Measurements from ENCODE around the gene ELFN1. TPM values are rescaled to one million over a fixed set of nuclear protein-coding genes. Genes with fewer than 3 reads are reported as not detected.

The ELFN1 gene
- total and polyA plus RNA-seq, 4 donors, result 7.8 to 28.4 (median 16.3) TPM

DNA sequence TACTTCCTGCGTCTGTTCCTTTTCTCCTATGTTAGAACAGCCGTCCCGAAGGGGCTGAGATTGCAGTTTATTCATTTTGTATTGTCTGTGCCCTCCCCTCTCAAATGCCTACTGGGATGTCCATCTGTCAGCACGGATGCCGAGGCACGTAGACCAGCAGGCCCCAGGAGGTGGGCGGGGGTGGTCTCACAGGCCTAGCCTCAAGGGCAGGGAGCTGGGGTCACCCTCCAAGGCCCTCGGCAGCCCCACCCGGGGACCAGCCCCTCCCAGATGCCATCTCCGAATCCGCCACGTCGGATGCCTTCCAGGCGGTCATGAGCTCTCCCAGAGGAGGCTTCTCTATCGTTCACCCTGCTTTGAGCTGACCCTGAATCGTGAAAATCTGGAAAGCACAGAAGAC lies 59.7 kb downstream of the ELFN1 start:
- Histone ChIP-seq H3K36me3 (ENCODE audit: control insufficient read depth, insufficient read depth, low read length) (peaks cover 66% of the 10 kb centered on the region), H3K27ac (ENCODE audit: low read depth, low read length) (no peak overlapping the region), H3K27me3 (ENCODE audit: control insufficient read depth, insufficient read depth, low read length) (no peaks in the 10 kb centered on the region), H3K9me3 (ENCODE audit: control insufficient read depth, insufficient read depth, low read length) (peaks cover 2% of the 10 kb centered on the region), H3K4me1 (ENCODE audit: control insufficient read depth, insufficient read depth, low read length) (peaks cover 50% of the 10 kb centered on the region), H3K4me3 (ENCODE audit: low read depth, low read length) (no peak overlapping the region)
- WGBS (ENCODE audit: insufficient coverage), result 41% methylated on average over 13 of the region's 16 CpGs
- DNase-seq (ENCODE audit: low read depth in 4 of 6, low spot score in 6 of 6), result no peak

DNA sequence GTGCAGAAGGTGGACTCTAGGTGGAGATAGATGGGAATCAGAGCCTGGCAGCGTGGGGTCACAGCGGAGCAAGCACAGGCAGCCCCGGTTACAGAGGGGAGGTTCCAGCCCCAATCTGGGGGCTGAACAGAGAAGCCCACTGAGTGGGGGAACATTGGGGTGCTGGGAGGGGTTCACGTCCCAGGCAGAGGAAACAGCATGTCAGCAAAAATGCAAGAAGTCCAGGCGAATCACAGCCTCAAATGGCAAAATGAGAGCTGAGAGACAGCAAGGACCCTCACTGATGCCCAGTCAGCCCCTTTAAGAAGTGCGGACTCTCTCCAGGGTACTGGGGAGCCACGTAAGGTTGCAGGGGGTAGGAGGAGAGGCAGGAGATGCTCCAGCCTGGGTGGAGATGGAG lies 62.0 kb downstream of the ELFN1 start:
- Histone ChIP-seq H3K27ac (ENCODE audit: low read depth, low read length) (no peak overlapping the region), H3K4me3 (ENCODE audit: low read depth, low read length) (no peak overlapping the region), H3K9me3 (ENCODE audit: control insufficient read depth, insufficient read depth, low read length) (peaks cover 2% of the 10 kb centered on the region), H3K4me1 (ENCODE audit: control insufficient read depth, insufficient read depth, low read length) (peaks cover 56% of the 10 kb centered on the region), H3K36me3 (ENCODE audit: control insufficient read depth, insufficient read depth, low read length) (peaks cover 70% of the 10 kb centered on the region), H3K27me3 (ENCODE audit: control insufficient read depth, insufficient read depth, low read length) (no peaks in the 10 kb centered on the region)
- WGBS (ENCODE audit: insufficient coverage), result 90% methylated on average over 7 of the region's 7 CpGs
- no peak for DNase-seq (ENCODE audit: low read depth in 4 of 6, low spot score in 6 of 6)

- DNase-seq (ENCODE audit: low read depth in 4 of 6, low spot score in 6 of 6), result no peak
- WGBS (ENCODE audit: insufficient coverage), result 71% methylated on average over 4 of the region's 10 CpGs
- no peak overlapping the region for H3K4me3 ChIP-seq (ENCODE audit: low read depth, low read length)
Measured at GRCh38 chr7:1732645-1733044, 62.6 kb downstream of the ELFN1 start.

GRCh38 chr7:1733206-1733907 lies 63.3 kb downstream of the ELFN1 start:
- DNase-seq (ENCODE audit: low read depth in 4 of 6, low spot score in 6 of 6), result no peak
- H3K36me3 ChIP-seq (ENCODE audit: control insufficient read depth, insufficient read depth, low read length), result peaks cover 70% of the 10 kb centered on the region
- H3K4me3 ChIP-seq (ENCODE audit: low read depth, low read length), result no peak overlapping the region
- H3K27ac ChIP-seq (ENCODE audit: low read depth, low read length), result no peak overlapping the region
- H3K9me3 ChIP-seq (ENCODE audit: control insufficient read depth, insufficient read depth, low read length), result peaks cover 2% of the 10 kb centered on the region
- WGBS (ENCODE audit: insufficient coverage), result 79% methylated on average over 16 of the region's 19 CpGs
- H3K27me3 ChIP-seq (ENCODE audit: control insufficient read depth, insufficient read depth, low read length), result no peaks in the 10 kb centered on the region
- H3K4me1 ChIP-seq (ENCODE audit: control insufficient read depth, insufficient read depth, low read length), result peaks cover 51% of the 10 kb centered on the region

More at GRCh38 chr7:1732645-1733044, 62.6 kb downstream of the ELFN1 start:
- H3K4me1 ChIP-seq (ENCODE audit: control insufficient read depth, insufficient read depth, low read length), result peaks cover 56% of the 10 kb centered on the region
- H3K36me3 ChIP-seq (ENCODE audit: control insufficient read depth, insufficient read depth, low read length), result peaks cover 72% of the 10 kb centered on the region
- H3K9me3 ChIP-seq (ENCODE audit: control insufficient read depth, insufficient read depth, low read length), result peaks cover 2% of the 10 kb centered on the region
- H3K27ac ChIP-seq (ENCODE audit: low read depth, low read length), result no peak overlapping the region
- H3K27me3 ChIP-seq (ENCODE audit: control insufficient read depth, insufficient read depth, low read length), result no peaks in the 10 kb centered on the region

GRCh38 chr7:1733908-1734730 lies 64.0 kb downstream of the ELFN1 start:
- Histone ChIP-seq H3K27ac (ENCODE audit: low read depth, low read length) (no peak overlapping the region), H3K27me3 (ENCODE audit: control insufficient read depth, insufficient read depth, low read length) (no peaks in the 10 kb centered on the region), H3K4me1 (ENCODE audit: control insufficient read depth, insufficient read depth, low read length) (peaks cover 53% of the 10 kb centered on the region), H3K9me3 (ENCODE audit: control insufficient read depth, insufficient read depth, low read length) (peaks cover 2% of the 10 kb centered on the region), H3K4me3 (ENCODE audit: low read depth, low read length) (no peak overlapping the region), H3K36me3 (ENCODE audit: control insufficient read depth, insufficient read depth, low read length) (peaks cover 68% of the 10 kb centered on the region)
- WGBS (ENCODE audit: insufficient coverage), result 65% methylated on average over 7 of the region's 17 CpGs
- peak in 1 of 6 donors; percentile 94 for DNase-seq (ENCODE audit: low read depth in 4 of 6, low spot score in 6 of 6)

- 62% methylated on average over 8 of the region's 14 CpGs for WGBS (ENCODE audit: insufficient coverage)
- Histone ChIP-seq H3K9me3 (ENCODE audit: control insufficient read depth, insufficient read depth, low read length) (no peaks in the 10 kb centered on the region), H3K4me3 (ENCODE audit: low read depth, low read length) (no peak overlapping the region), H3K27me3 (ENCODE audit: control insufficient read depth, insufficient read depth, low read length) (no peaks in the 10 kb centered on the region), H3K27ac (ENCODE audit: low read depth, low read length) (no peak overlapping the region), H3K4me1 (ENCODE audit: control insufficient read depth, insufficient read depth, low read length) (peaks cover 54% of the 10 kb centered on the region), H3K36me3 (ENCODE audit: control insufficient read depth, insufficient read depth, low read length) (peaks cover 69% of the 10 kb centered on the region)
- DNase-seq (ENCODE audit: low read depth in 4 of 6, low spot score in 6 of 6), result no peak
Measured at GRCh38 chr7:1735262-1735661, 65.2 kb downstream of the ELFN1 start.

- Histone ChIP-seq H3K27ac (ENCODE audit: low read depth, low read length) (no peak overlapping the region), H3K4me1 (ENCODE audit: control insufficient read depth, insufficient read depth, low read length) (peaks cover 54% of the 10 kb centered on the region), H3K4me3 (ENCODE audit: low read depth, low read length) (no peak overlapping the region), H3K9me3 (ENCODE audit: control insufficient read depth, insufficient read depth, low read length) (no peaks in the 10 kb centered on the region), H3K36me3 (ENCODE audit: control insufficient read depth, insufficient read depth, low read length) (peaks cover 73% of the 10 kb centered on the region), H3K27me3 (ENCODE audit: control insufficient read depth, insufficient read depth, low read length) (no peaks in the 10 kb centered on the region)
- WGBS (ENCODE audit: insufficient coverage), result 69% methylated on average over 24 of the region's 29 CpGs
- DNase-seq (ENCODE audit: low read depth in 4 of 6, low spot score in 6 of 6), result peak in 1 of 6 donors; percentile 60
Measured at GRCh38 chr7:1735806-1736483, 65.9 kb downstream of the ELFN1 start.

DNA sequence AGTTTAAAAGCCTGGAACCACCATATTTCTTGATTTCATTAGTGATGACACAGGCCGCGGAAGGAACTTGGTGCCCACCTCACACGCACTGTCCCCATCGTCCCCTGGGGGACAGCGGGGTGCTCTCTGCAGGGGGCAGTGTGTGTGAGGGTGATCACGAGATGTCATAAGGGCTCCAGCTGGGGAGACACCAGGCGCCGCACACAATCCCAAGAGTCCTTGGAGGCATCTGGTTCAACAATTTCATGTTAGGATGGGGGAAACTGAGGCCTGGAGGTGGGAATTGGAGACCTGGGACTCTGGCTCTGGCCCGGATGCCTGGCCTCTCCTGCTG lies 66.4 kb downstream of the ELFN1 start:
- no peak for DNase-seq (ENCODE audit: low read depth in 4 of 6, low spot score in 6 of 6)
- Histone ChIP-seq H3K27me3 (ENCODE audit: control insufficient read depth, insufficient read depth, low read length) (no peaks in the 10 kb centered on the region), H3K27ac (ENCODE audit: low read depth, low read length) (no peak overlapping the region), H3K9me3 (ENCODE audit: control insufficient read depth, insufficient read depth, low read length) (no peaks in the 10 kb centered on the region), H3K4me3 (ENCODE audit: low read depth, low read length) (no peak overlapping the region), H3K36me3 (ENCODE audit: control insufficient read depth, insufficient read depth, low read length) (peaks cover 78% of the 10 kb centered on the region), H3K4me1 (ENCODE audit: control insufficient read depth, insufficient read depth, low read length) (peaks cover 57% of the 10 kb centered on the region)
- 55% methylated on average over 5 of the region's 9 CpGs for WGBS (ENCODE audit: insufficient coverage)

DNA sequence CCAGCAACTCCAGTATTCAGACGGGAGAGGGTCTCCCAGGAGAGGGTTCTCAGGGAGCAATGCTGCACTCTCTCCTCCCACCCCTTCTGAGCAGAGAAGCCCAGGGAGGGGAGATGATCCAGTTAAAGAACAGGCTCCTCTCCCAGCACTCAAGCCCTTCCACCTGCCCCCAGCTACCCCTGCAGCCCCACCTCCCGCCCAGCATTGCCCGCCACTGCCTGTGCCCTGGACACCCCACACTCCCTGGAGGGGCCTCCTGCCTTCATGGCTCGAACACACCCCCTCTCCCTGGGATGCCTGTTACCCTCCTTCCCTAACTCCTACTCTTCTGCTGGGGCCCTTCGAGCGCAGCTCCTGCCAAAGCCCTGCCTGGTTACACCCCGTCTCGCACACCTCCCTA lies 66.8 kb downstream of the ELFN1 start:
- no peaks in the 10 kb centered on the region for H3K27me3 ChIP-seq (ENCODE audit: control insufficient read depth, insufficient read depth, low read length)
- DNase-seq (ENCODE audit: low read depth in 4 of 6, low spot score in 6 of 6), result no peak
- no peaks in the 10 kb centered on the region for H3K9me3 ChIP-seq (ENCODE audit: control insufficient read depth, insufficient read depth, low read length)
- peaks cover 82% of the 10 kb centered on the region for H3K36me3 ChIP-seq (ENCODE audit: control insufficient read depth, insufficient read depth, low read length)
- 83% methylated on average over 8 of the region's 8 CpGs for WGBS (ENCODE audit: insufficient coverage)
- no peak overlapping the region for H3K27ac ChIP-seq (ENCODE audit: low read depth, low read length)
- no peak overlapping the region for H3K4me3 ChIP-seq (ENCODE audit: low read depth, low read length)
- H3K4me1 ChIP-seq (ENCODE audit: control insufficient read depth, insufficient read depth, low read length), result peaks cover 61% of the 10 kb centered on the region
